HG02610 (cell line): Measurements from ENCODE around the gene RPS6KA3.

ENCODE experiments used
- ATAC-seq: cut with Tn5 transposase; IDR thresholded peaks from one replicate; pipeline ENCODE4 v1.9.1; 2021; ENCODE audit warnings: mild to moderate bottlenecking, moderate library complexity; ENCODE audit not compliant: unreplicated experiment

The RPS6KA3 gene

DNA sequence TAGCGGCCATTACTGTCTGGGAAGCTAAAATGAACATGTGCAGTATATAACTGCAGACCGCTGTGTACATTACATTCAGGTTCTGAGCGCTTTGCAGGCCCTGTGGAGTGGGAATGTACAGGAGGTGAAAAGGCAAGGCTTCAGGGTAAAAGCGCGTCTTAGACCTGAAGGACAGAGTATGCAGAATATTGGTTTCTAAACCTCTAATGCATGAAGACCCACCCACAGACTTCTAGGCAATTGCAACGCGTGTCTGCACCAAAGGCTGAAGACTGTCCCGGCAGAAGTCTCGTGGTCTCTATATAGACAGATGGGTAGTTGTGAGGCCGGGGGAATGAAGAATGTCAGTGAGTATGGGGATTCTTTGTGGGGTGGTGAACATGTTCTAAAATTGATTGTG lies 155.4 kb downstream of the RPS6KA3 start:
- no peak for ATAC-seq

- ATAC-seq: no peak
These were observed 164.7 kb downstream of the RPS6KA3 start for GRCh38 chrX:20101934-20102581.
